Heart left ventricle (tissue), 16 donors: Measurements from ENCODE around the gene SATB2. TPM values are rescaled to one million over a fixed set of nuclear protein-coding genes. Genes with fewer than 3 reads are reported as not detected.

Experiments
- ATAC-seq, 4 donors: fragments of 200-7000 bp; cut with Tn5 transposase; one replicate each; pipeline ENCODE4 v1.9.1; 2020 to 2022; ENCODE audit warnings: moderate library complexity in 4 of 4, mild to moderate bottlenecking in 3 of 4, moderate number of reproducible peaks in 1 of 4
- DNase-seq, 5 donors: peaks; one replicate each; pipeline ENCODE4 v3.0.0-alpha.2; 2020
- H3K27ac ChIP-seq, 12 donors: fragments of 200-600 bp; sonication (generic) in 4 of 12; one replicate each; pipeline versions ENCODE4 v1.5.0 to v1.8.0; 2016 to 2022; ENCODE audit warnings: mild to moderate bottlenecking in 2 of 12
- H3K27me3 ChIP-seq, 9 donors: fragments of 200-600 bp; sonication (generic) in 2 of 9; one replicate each; pipeline versions ENCODE4 v1.5.1 to v1.8.0; 2016 to 2022; ENCODE audit warnings: mild to moderate bottlenecking in 3 of 9
- H3K36me3 ChIP-seq, 9 donors: fragments of 200-600 bp; sonication (generic) in 2 of 9; one replicate each; pipeline versions ENCODE4 v1.5.0 to v1.8.0; 2018 to 2022; ENCODE audit warnings: mild to moderate bottlenecking in 2 of 9
- H3K4me1 ChIP-seq, 12 donors: fragments of 200-600 bp; sonication (generic) in 4 of 12; one replicate each; pipeline versions ENCODE4 v1.5.0 to v1.8.0; 2016 to 2022; ENCODE audit warnings: mild to moderate bottlenecking in 3 of 12
- H3K4me3 ChIP-seq, 12 donors: fragments of 200-600 bp; sonication (generic) in 4 of 12; one replicate each; pipeline versions ENCODE4 v1.5.0 to v1.8.0; 2017 to 2022; ENCODE audit warnings: mild to moderate bottlenecking in 9 of 12, moderate library complexity in 4 of 12
- H3K9me3 ChIP-seq, 12 donors: fragments of 200-600 bp; sonication (generic) in 4 of 12; one replicate each; pipeline versions ENCODE4 v1.5.0 to v1.8.0; 2016 to 2022; ENCODE audit warnings: mild to moderate bottlenecking in 1 of 12
- CTCF ChIP-seq, 12 donors: fragments of 200-600 bp; sonication (generic) in 4 of 12; IDR thresholded peaks; one replicate each; pipeline versions ENCODE4 v1.5.0 to v1.8.0; 2018 to 2022; ENCODE audit warnings: antibody characterized with exemption in 12 of 12, mild to moderate bottlenecking in 5 of 12
- POLR2A ChIP-seq, 2 donors: fragments of 450-650 bp; IDR thresholded peaks; one replicate each; pipeline ENCODE4 v1.6.1; 2017; ENCODE audit warnings: antibody characterized with exemption in 2 of 2, mild to moderate bottlenecking in 2 of 2, moderate library complexity in 2 of 2
- WGBS, 4 donors: extraction: QIAGEN DNeasy Blood & Tissue Kit in 2 of 4; methylation state at CpG; one replicate each; pipeline versions ENCODE4 v1.1.5 to v1.1.7; 2013 to 2018; 5-methylcytosine and 5-hydroxymethylcytosine counted together
- intact Hi-C, 10 donors: fragments of 100-400 bp; cut with DNase I; formaldehyde crosslinking; loops; one replicate each; pipeline versions ENCODE4 v1.11.1 to v1.14.2; 2022
- polyA plus RNA-seq, 2 donors: library from polyadenylated mRNA; stranded (reverse); fragments of 200-250 nt; gene quantifications; one replicate each; pipeline ENCODE4 v1.2.3, GENCODE V29; 2013
- total RNA-seq, 9 donors: library from RNA; depleted of rRNA in 2 of 9; stranded (reverse); fragments of >200 nt in 2 of 9; fragmentation: NEBNext Ultra II Directional in 3 of 9; extraction: Animal tissue kit (Norgen Biotek cat#: 25700) in 3 of 9; gene quantifications; one replicate each; pipeline versions ENCODE4 v1.1.0 to v1.2.4, GENCODE V29; 2016 to 2023
- donor health status: ischemic (EF 13 %, LVEDD 7.1; RV severe dilation, severe dysfunction).
- donor health status: healthy with polysubstance abuse.
- donor health status: DM: no; HTN: yes; CAD: no.
- donor health status: DM: no; HTN: no; CAD: no.
- donor health status: ischemic (EF 25% LVEDD 6.9; RV normal size, moderate dysfunction).
- donor health status: ischemic (EF 25% LVEDD 5.7; RV mildly dilated, moderate dysfunction).
- donor health status: healthy.
- donor health status: DM: yes; HTN: yes; CAD: no.
- donor health status: ischemic (EF 35%, LVEDD 5.7; RV mildly dilated, moderate dysfunction).
- donor health status: nonischemic (EF 11% LVEDD 7.7; RV severe dilation, severe dysfunction).
- donor health status: DM: yes; HTN: yes; CAD: no.
- donor health status: PGD.
- donor health status: ischemic (EF 29% LVEDD 5.4; RV normal size, mild dysfunction).
- donor health status: nonischemic (EF 23%, LVEDD 6.1; RV moderate dilation, normal function).

The SATB2 gene
- total and polyA plus RNA-seq, 11 donors, result 0.38 to 3.3 (median 1.2) TPM

GRCh38 chr2:199495147-199495546, 37.4 kb upstream of the SATB2 start:
- Histone ChIP-seq H3K4me3 (no peak overlapping the region), H3K27me3 (peaks cover 0 to 11% (median 0%) of the 10 kb centered on the region in 9 donors), H3K9me3 (no peaks in the 10 kb centered on the region), H3K36me3 (no peaks in the 10 kb centered on the region), H3K27ac (no peak overlapping the region), H3K4me1 (no peaks in the 10 kb centered on the region)
- ATAC-seq, result no peak
- TF ChIP-seq CTCF (IDR thresholded peaks at IDR 0.05), result no peak
- TF ChIP-seq POLR2A (IDR thresholded peaks at IDR 0.05), result no peak
- intact Hi-C loops, result no loop called here
- no peak for DNase-seq
- 59 to 64% (median 61%) methylated on average over 4 of the region's 4 CpGs for WGBS, 4 donors

GRCh38 chr2:199490049-199490448, 32.3 kb upstream of the SATB2 start:
- no peak for DNase-seq
- intact Hi-C loops, result loop anchor here in 1 of 10 donors (5.0 kb wide), 1 partner anchor 1178 kb away; no protein-coding TSS in a partner anchor
- 74 to 76% (median 76%) methylated on average over 5 of the region's 5 CpGs for WGBS, 4 donors
- ATAC-seq, result no peak
- no peaks in the 10 kb centered on the region for H3K36me3 ChIP-seq
- TF ChIP-seq CTCF (IDR thresholded peaks at IDR 0.05), result no peak
- no peak for TF ChIP-seq POLR2A (IDR thresholded peaks at IDR 0.05)
- no peak overlapping the region for H3K4me3 ChIP-seq
- peaks cover 0 to 26% (median 4%) of the 10 kb centered on the region in 9 donors for H3K27me3 ChIP-seq
- no peak overlapping the region for H3K27ac ChIP-seq
- no peaks in the 10 kb centered on the region for H3K4me1 ChIP-seq
- no peaks in the 10 kb centered on the region for H3K9me3 ChIP-seq

- Histone ChIP-seq H3K36me3 (no peaks in the 10 kb centered on the region), H3K4me1 (no peaks in the 10 kb centered on the region), H3K4me3 (no peak overlapping the region), H3K27ac (no peak overlapping the region), H3K27me3 (peaks cover 0 to 37% (median 5%) of the 10 kb centered on the region in 9 donors), H3K9me3 (no peaks in the 10 kb centered on the region)
- ATAC-seq (no peak), DNase-seq (no peak)
- TF ChIP-seq POLR2A (IDR thresholded peaks at IDR 0.05), result no peak
- peak; percentile 38 to 72 (median 54) for TF ChIP-seq CTCF (IDR thresholded peaks at IDR 0.05)
- 40 to 58% (median 52%) methylated on average over 6 of the region's 6 CpGs for WGBS, 4 donors
- intact Hi-C loops, result loop anchor here in 8 of 10 donors (5.0 to 10.0 kb wide), 3 partner anchors 1172 to 1177 kb away; no protein-coding TSS in a partner anchor
These were observed 31.1 kb upstream of the SATB2 start for GRCh38 chr2:199488772-199489400.

- H3K27me3 ChIP-seq, result peaks cover 0 to 46% (median 5%) of the 10 kb centered on the region in 9 donors
- no peak overlapping the region for H3K27ac ChIP-seq
- ATAC-seq (peak in 3 of 4 donors; percentile 52 to 59 (median 55)), DNase-seq (peak in 1 of 5 donors; percentile 33)
- 12 to 20% (median 20%) methylated on average over 5 of the region's 5 CpGs for WGBS, 4 donors
- no peaks in the 10 kb centered on the region for H3K9me3 ChIP-seq
- no peaks in the 10 kb centered on the region for H3K36me3 ChIP-seq
- no peak overlapping the region for H3K4me3 ChIP-seq
- intact Hi-C loops, result loop anchor here in 8 of 10 donors (5.0 to 10.0 kb wide), 3 partner anchors 1169 to 1174 kb away; no protein-coding TSS in a partner anchor
- TF ChIP-seq POLR2A (IDR thresholded peaks at IDR 0.05) (no peak), CTCF (IDR thresholded peaks at IDR 0.05) (peak in 11 of 12 donors; percentile 19 to 61 (median 47))
- H3K4me1 ChIP-seq, result no peaks in the 10 kb centered on the region
These were observed 28.1 kb upstream of the SATB2 start for GRCh38 chr2:199485732-199486335.
